ENCODE results near the gene MINDY4. TPM values are rescaled to one million over a fixed set of nuclear protein-coding genes. Genes with fewer than 3 reads are reported as not detected.

The MINDY4 gene
- total and polyA plus RNA-seq, 2 donors (not counting 1 experiment from before 2014, with no cell fraction given), result 0.12 to 1.1 TPM

GRCh38 chr7:30722671-30723070 lies 48.5 kb upstream of the MINDY4 start:
- Mint-ChIP-seq H3K27ac (no peak overlapping the region), H3K4me3 (no peak overlapping the region), H3K4me1 (peaks cover 16% of the 10 kb centered on the region), H3K27me3 (peaks cover 10% of the 10 kb centered on the region), H3K9me3 (ENCODE audit: insufficient read depth) (peaks cover 18% of the 10 kb centered on the region)
- ATAC-seq (ENCODE audit: low read depth) (no peak), DNase-seq (no peak)
- TF ChIP-seq, protein P1, sequence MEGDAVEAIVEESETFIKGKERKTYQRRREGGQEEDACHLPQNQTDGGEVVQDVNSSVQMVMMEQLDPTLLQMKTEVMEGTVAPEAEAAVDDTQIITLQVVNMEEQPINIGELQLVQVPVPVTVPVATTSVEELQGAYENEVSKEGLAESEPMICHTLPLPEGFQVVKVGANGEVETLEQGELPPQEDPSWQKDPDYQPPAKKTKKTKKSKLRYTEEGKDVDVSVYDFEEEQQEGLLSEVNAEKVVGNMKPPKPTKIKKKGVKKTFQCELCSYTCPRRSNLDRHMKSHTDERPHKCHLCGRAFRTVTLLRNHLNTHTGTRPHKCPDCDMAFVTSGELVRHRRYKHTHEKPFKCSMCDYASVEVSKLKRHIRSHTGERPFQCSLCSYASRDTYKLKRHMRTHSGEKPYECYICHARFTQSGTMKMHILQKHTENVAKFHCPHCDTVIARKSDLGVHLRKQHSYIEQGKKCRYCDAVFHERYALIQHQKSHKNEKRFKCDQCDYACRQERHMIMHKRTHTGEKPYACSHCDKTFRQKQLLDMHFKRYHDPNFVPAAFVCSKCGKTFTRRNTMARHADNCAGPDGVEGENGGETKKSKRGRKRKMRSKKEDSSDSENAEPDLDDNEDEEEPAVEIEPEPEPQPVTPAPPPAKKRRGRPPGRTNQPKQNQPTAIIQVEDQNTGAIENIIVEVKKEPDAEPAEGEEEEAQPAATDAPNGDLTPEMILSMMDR (IDR thresholded peaks at IDR 0.05), result no peak
- no peak for TF ChIP-seq EZH2 (IDR thresholded peaks at IDR 0.05; ENCODE audit: borderline replicate concordance, insufficient read depth, low read depth, low read length, poor library complexity, severe bottlenecking)
- no peaks in the 10 kb centered on the region for H3K79me2 ChIP-seq (ENCODE audit: control insufficient read depth, insufficient read depth, low read length)
- no peak overlapping the region for H3K4me2 ChIP-seq (replicated peaks; ENCODE audit: low read depth, low read length, poor library complexity, severe bottlenecking)
- H3K27ac ChIP-seq (ENCODE audit: low read length in 2 of 2), result no peak overlapping the region
- intact Hi-C loops (cut with micrococcal nuclease), result no loop called here
- H3K9me3 ChIP-seq (ENCODE audit: control extremely low read depth in 1 of 3, control insufficient read depth in 2 of 3, insufficient read depth in 1 of 3, low read length in 2 of 3), result peaks cover 0 to 12% (median 6%) of the 10 kb centered on the region in 3 donors
- H3K4me1 ChIP-seq (ENCODE audit: control insufficient read depth in 2 of 2, insufficient read depth in 2 of 2, low read length in 2 of 2), result peaks cover 8 to 15% of the 10 kb centered on the region in 2 donors
- no peak overlapping the region for H3K4me3 ChIP-seq (ENCODE audit: control extremely low read depth in 1 of 5, extremely low read depth in 1 of 5, insufficient read depth in 1 of 5, low read depth in 2 of 5, low read length in 4 of 5)
- ChIA-PET POLR2A (no interaction called here), CTCF (interaction anchor here (1.0 to 1.7 kb wide), 2 partner anchors 16 to 18 kb away, joined by 3 to 5 read pairs; no protein-coding TSS in a partner anchor)
- no peaks in the 10 kb centered on the region for H3K36me3 ChIP-seq (replicated peaks in 1 of 2; ENCODE audit: control extremely low read depth in 1 of 2, control insufficient read depth in 1 of 2, extremely low read depth in 1 of 2, insufficient read depth in 2 of 2, low read length in 1 of 2)
- H3K27me3 ChIP-seq (replicated peaks in 1 of 4; ENCODE audit: control extremely low read depth in 1 of 4, control insufficient read depth in 3 of 4, insufficient read depth in 4 of 4, low read length in 3 of 4), result peaks cover 0 to 6% (median 0%) of the 10 kb centered on the region in 4 experiments
- no peak overlapping the region for H3K9ac ChIP-seq (ENCODE audit: low read length)
- H2AFZ ChIP-seq (ENCODE audit: insufficient read depth, low read depth, low read length, poor library complexity, severe bottlenecking), result no peak overlapping the region
- no peaks in the 10 kb centered on the region for H4K20me1 ChIP-seq (ENCODE audit: control insufficient read depth, insufficient read depth, low read length, poor library complexity, severe bottlenecking)

DNA sequence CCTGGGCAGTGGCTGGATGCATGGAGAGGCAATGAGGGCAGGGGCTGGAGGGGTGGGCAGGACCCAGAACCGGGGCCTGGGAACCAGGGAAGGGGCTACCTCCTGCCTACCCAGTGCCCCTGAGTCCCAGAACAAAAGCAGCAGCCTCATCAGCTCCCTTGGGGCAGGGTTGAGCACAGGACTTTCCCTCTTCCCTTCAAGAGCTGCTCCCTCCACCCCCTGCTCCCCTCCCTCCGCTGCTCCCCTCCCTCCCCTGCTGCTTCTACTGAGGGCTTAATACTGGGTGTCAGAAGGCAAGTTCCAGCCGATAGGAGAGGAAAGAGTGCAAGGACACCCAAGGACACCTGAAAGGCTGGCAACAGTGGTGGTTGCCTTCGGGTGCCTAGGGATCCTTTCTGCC lies 47.4 kb upstream of the MINDY4 start:
- no peak overlapping the region for H3K4me3 Mint-ChIP-seq
- TF ChIP-seq, protein P1 (IDR thresholded peaks at IDR 0.05), result no peak
- TF ChIP-seq EZH2 (IDR thresholded peaks at IDR 0.05; ENCODE audit: borderline replicate concordance, insufficient read depth, low read depth, low read length, poor library complexity, severe bottlenecking), result no peak
- intact Hi-C loops (cut with micrococcal nuclease), result no loop called here
- H3K27ac Mint-ChIP-seq, result no peak overlapping the region
- H3K79me2 ChIP-seq (ENCODE audit: control insufficient read depth, insufficient read depth, low read length), result no peaks in the 10 kb centered on the region
- H3K9me3 ChIP-seq (ENCODE audit: control extremely low read depth in 1 of 3, control insufficient read depth in 2 of 3, insufficient read depth in 1 of 3, low read length in 2 of 3), result peaks cover 0 to 8% (median 4%) of the 10 kb centered on the region in 3 donors
- peaks cover 10% of the 10 kb centered on the region for H3K27me3 Mint-ChIP-seq
- 91% methylated on average over 2 of the region's 4 CpGs for WGBS (ENCODE audit: insufficient coverage)
- peaks cover 21% of the 10 kb centered on the region for H3K4me1 Mint-ChIP-seq
- no peak overlapping the region for H2AFZ ChIP-seq (ENCODE audit: insufficient read depth, low read depth, low read length, poor library complexity, severe bottlenecking)
- H3K4me2 ChIP-seq (replicated peaks; ENCODE audit: low read depth, low read length, poor library complexity, severe bottlenecking), result no peak overlapping the region
- no peak overlapping the region for H3K27ac ChIP-seq (ENCODE audit: low read length in 2 of 2)
- H3K4me3 ChIP-seq (ENCODE audit: control extremely low read depth in 1 of 5, extremely low read depth in 1 of 5, insufficient read depth in 1 of 5, low read depth in 2 of 5, low read length in 4 of 5), result no peak overlapping the region
- H3K36me3 ChIP-seq (replicated peaks in 1 of 2; ENCODE audit: control extremely low read depth in 1 of 2, control insufficient read depth in 1 of 2, extremely low read depth in 1 of 2, insufficient read depth in 2 of 2, low read length in 1 of 2), result no peaks in the 10 kb centered on the region
- H3K9ac ChIP-seq (ENCODE audit: low read length), result no peak overlapping the region
- DNase-seq (no peak), ATAC-seq (ENCODE audit: low read depth) (no peak)
- CTCF ChIA-PET, result interaction anchor here (1.7 kb wide), 1 partner anchor 17 kb away, joined by 5 read pairs; no protein-coding TSS in a partner anchor
- no peaks in the 10 kb centered on the region for H4K20me1 ChIP-seq (ENCODE audit: control insufficient read depth, insufficient read depth, low read length, poor library complexity, severe bottlenecking)
- peaks cover 9% of the 10 kb centered on the region for H3K9me3 Mint-ChIP-seq (ENCODE audit: insufficient read depth)
- POLR2A ChIA-PET, result no interaction called here
- H3K4me1 ChIP-seq (ENCODE audit: control insufficient read depth in 2 of 2, insufficient read depth in 2 of 2, low read length in 2 of 2), result peaks cover 8 to 18% of the 10 kb centered on the region in 2 donors
- peaks cover 0 to 6% (median 0%) of the 10 kb centered on the region in 4 experiments for H3K27me3 ChIP-seq (replicated peaks in 1 of 4; ENCODE audit: control extremely low read depth in 1 of 4, control insufficient read depth in 3 of 4, insufficient read depth in 4 of 4, low read length in 3 of 4)
